Measurements from ENCODE around the gene POLD2.

Gene POLD2

DNA sequence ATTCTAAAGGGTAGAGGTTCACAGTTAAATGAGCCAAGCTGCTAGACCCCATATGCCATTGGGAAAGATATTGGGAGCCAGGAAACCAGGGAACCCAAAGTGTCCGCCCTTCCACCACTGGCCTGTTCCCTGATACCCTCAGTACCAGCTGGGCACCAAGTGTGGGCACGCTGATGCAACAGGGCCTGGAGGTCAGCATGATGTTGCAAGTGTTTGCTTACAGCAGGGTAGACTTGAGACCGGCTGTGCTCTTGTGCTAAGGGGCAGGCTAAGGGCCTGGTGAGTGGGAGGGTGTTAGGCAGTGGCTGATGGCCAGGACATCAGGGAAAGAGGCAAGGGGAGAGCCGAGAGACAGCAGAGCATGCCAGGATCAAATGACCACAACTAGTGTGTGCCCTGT is 38.8 kb upstream of the POLD2 start:
- TF ChIP-seq ZFX (IDR thresholded peaks at IDR 0.05), result no peak
- TF ChIP-seq, protein P1, sequence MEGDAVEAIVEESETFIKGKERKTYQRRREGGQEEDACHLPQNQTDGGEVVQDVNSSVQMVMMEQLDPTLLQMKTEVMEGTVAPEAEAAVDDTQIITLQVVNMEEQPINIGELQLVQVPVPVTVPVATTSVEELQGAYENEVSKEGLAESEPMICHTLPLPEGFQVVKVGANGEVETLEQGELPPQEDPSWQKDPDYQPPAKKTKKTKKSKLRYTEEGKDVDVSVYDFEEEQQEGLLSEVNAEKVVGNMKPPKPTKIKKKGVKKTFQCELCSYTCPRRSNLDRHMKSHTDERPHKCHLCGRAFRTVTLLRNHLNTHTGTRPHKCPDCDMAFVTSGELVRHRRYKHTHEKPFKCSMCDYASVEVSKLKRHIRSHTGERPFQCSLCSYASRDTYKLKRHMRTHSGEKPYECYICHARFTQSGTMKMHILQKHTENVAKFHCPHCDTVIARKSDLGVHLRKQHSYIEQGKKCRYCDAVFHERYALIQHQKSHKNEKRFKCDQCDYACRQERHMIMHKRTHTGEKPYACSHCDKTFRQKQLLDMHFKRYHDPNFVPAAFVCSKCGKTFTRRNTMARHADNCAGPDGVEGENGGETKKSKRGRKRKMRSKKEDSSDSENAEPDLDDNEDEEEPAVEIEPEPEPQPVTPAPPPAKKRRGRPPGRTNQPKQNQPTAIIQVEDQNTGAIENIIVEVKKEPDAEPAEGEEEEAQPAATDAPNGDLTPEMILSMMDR (conservative IDR thresholded peaks at IDR 0.05), result no peak
- no peak overlapping the region for H3K27ac ChIP-seq

DNA sequence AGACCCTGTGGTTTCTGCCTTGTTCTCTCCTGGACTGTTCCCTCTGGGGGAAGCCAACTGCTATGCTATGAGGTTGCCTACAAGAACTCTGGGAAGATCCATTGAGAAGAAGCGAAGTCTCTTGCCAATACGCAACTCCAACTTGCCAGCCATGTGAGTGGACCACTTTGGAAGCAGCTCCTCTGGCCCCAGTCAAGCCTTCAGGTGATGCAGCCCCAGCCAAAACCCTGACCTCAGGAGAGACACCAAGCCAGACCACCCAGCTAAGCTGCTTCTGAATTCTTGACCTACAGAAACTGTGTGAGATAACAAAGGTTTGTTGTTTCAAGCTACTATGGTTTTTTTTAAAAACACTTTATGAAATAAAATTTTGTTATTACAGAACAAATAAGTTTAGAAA is 38.0 kb upstream of the POLD2 start:
- no peak overlapping the region for H3K27ac ChIP-seq
- TF ChIP-seq, protein P1 (conservative IDR thresholded peaks at IDR 0.05), result no peak
- TF ChIP-seq ZFX (IDR thresholded peaks at IDR 0.05), result no peak

DNA sequence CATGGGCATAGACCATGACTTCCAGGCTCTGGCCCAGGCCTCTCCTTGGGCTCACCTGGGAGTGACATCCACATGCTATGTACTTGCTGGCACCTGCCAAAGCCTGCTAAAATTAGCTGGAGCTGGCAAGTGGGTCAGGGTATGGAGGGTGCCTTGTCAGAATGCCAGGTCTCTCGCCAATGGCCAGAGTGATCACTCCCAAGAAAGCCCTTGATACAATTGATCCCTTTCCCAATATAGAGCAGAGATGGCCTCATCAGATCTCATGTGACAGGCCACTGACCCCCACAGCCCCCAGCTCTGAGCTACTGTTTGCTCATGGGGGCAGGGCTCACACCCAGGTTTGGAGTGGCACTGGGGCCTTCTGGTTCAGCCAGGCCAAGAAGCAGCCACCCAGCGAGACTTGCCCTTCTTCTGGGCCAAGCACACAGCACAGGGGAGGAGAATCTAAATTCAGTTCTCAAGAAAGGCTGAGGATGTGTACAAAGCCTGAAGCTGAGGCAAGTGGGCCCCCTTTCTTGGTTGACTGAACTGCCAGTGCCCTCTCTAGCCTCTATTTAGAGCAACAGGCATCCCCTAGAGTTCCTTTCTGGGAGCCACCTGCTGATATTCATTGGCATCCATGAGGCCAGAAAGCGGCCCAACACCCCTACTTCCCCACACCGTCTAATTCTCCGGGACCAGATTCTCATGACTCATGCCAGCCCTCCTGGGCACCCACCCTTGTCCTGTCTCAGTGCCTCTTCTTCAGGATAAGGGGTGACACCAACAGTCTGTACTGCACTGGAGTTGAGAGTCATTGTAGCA is 36.7 kb upstream of the POLD2 start:
- H3K27ac ChIP-seq, result no peak overlapping the region
- TF ChIP-seq, protein P1 (conservative IDR thresholded peaks at IDR 0.05), result no peak
- TF ChIP-seq ZFX (IDR thresholded peaks at IDR 0.05), result no peak

DNA sequence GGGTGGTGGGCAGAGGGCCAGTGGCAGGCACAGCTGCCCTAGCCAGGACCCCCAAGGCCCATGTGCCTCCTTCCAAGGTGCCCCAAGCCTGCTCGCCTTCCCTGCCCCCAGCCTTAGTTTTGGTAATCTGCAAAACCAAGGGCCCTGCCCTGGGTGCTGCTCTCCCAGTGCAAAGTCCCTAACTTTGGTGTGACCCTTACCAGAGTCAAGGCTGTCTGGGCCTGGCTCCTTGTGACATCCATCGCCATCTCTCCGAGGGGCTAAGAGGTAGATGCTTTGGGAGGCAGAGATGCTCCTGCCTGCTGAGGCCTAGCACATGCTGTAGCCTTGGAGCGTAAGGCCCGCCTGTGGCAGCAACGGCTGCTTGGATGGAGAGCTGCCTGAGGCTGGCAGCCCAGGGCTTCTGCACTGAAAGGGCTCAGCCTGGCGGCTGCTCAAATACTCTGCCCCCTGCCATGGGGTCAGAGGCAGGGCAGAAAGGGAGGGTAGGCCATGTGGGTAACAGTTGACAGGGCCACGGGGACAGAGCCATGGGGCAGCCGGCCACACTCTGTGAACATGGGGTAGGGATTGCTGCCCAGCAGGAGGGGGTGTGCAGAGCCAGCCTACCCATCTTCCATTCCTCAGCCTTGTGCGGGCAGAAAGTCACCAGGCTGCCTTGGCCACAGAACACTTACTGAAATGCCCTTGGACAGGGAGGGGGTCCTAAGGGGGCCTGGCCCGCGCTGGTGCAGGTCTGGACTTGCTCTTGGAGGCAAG is 35.7 kb upstream of the POLD2 start:
- TF ChIP-seq ZFX (IDR thresholded peaks at IDR 0.05), result no peak
- TF ChIP-seq, protein P1 (conservative IDR thresholded peaks at IDR 0.05), result no peak
- no peak overlapping the region for H3K27ac ChIP-seq

DNA sequence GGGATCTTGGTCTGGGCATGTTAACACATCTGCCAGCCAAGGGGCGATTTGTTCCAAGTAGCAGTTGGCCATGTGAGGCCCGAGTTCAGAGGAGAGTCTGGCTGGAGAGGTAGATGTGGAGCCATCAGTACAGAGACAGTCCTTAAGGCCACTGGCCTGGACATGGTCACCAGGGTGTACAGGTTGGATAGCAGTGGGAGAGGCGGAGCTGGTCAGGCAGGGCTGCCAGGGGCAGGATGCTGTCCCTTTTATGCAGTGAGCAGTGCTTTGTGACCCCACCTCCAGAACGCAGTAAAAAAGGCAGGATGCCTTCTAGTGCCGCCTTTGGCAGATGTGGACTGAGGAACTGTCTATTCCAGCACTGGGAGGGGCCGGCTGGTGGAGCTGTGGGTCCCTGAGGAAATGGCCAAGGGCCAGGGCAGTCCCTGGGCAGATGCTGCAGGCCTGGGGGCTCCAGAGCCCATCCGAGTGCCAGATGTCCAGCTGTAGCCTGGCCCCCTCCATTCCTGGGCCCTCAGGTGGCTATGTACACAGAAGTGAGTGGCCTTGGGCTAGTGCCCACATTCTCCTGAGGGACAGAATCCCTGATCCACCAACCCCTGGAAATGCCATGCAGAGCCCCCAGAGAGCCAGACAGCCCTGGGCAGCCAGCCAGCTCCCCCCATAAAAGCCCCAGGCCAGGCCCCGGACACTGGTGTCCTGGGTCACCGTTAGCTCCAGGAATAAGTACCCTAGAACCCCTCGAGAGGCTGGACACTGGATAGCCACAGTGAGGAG is 34.9 kb upstream of the POLD2 start:
- TF ChIP-seq, protein P1 (conservative IDR thresholded peaks at IDR 0.05), result no peak
- TF ChIP-seq ZFX (IDR thresholded peaks at IDR 0.05), result no peak
- H3K27ac ChIP-seq, result no peak overlapping the region

DNA sequence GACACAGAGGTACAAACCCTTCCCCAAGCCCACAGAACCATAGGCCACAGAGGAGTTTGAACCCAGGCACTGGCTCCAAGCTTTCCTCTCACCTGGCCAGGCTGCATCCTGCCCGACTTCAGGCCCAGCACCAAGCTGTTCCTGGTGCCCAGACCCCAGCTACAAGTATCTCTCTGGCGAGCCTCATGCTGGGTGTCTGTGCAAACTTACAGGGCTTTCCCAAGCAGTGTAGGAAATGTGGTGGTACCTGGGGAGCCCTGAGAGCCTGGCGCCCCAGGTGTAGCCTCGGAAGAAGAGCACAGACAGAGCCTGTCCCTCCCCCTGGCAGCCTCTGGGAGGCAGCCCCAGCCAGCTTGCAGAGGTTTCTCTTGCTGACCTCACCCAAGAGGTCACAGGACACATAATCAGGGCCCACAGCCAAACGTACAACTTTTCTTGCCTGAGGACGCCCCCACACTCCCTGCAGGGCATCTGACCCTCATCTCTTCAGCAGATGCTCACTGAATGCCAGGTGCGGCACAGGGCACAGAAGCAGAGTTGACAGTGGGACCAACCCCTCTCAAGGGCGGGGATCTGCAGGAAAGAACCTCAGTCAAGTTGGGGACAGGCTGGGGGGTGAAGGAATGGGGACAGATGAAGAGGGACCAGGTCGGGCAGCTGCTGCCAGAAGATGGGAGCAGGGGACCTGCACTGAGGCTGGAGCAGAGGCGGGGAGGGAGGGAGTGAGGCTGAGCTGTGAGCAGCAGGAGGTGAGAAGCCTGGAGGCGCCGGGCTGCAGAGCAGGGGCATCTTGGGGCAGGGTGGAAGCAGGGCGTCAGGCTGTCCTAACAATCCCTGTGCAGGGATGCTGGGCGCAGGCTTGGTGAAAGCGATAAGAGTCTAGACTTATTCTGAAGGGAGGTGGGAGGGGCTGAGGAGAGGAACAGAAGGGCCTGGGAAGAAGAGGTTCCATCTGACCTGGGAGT is 34.0 kb upstream of the POLD2 start:
- no peak for TF ChIP-seq ZFX (IDR thresholded peaks at IDR 0.05)
- TF ChIP-seq, protein P1 (conservative IDR thresholded peaks at IDR 0.05), result no peak
- H3K27ac ChIP-seq, result no peak overlapping the region

Measured in C4-2B (cell line).